Heart right ventricle (tissue), 16 donors: ENCODE measurements around the gene VPREB1. TPM values are rescaled to one million over a fixed set of nuclear protein-coding genes. Genes with fewer than 3 reads are reported as not detected.

Source experiments
- ATAC-seq, 8 donors: fragments of 200-7000 bp; cut with Tn5 transposase; one replicate each; pipeline ENCODE4 v1.9.1; 2020; ENCODE audit warnings: mild to moderate bottlenecking in 8 of 8, moderate library complexity in 8 of 8, moderate number of reproducible peaks in 1 of 8
- DNase-seq, 2 donors: peaks; one replicate each; pipeline ENCODE4 v3.0.0-alpha.2; 2020
- H3K27ac ChIP-seq, 10 donors: fragments of 200-600 bp; sonication (generic) in 2 of 10; one replicate each; pipeline versions ENCODE4 v1.5.0 to v1.8.0; 2020 to 2022; ENCODE audit warnings: mild to moderate bottlenecking in 3 of 10
- H3K27me3 ChIP-seq, 7 donors: fragments of 200-600 bp; one replicate each; pipeline ENCODE4 v1.8.0; 2021 to 2022; ENCODE audit warnings: mild to moderate bottlenecking in 2 of 7
- H3K36me3 ChIP-seq, 9 donors: fragments of 200-600 bp; sonication (generic) in 1 of 9; one replicate each; pipeline versions ENCODE4 v1.5.0 to v1.8.0; 2020 to 2022; ENCODE audit warnings: mild to moderate bottlenecking in 2 of 9
- H3K4me1 ChIP-seq, 9 donors: fragments of 200-600 bp; sonication (generic) in 1 of 9; one replicate each; pipeline versions ENCODE4 v1.5.0 to v1.8.0; 2020 to 2022; ENCODE audit warnings: mild to moderate bottlenecking in 4 of 9
- H3K4me3 ChIP-seq, 10 donors: fragments of 200-600 bp; sonication (generic) in 2 of 10; one replicate each; pipeline versions ENCODE4 v1.5.0 to v1.8.0; 2020 to 2022; ENCODE audit warnings: mild to moderate bottlenecking in 7 of 10, moderate library complexity in 2 of 10
- H3K9me3 ChIP-seq, 11 donors: fragments of 200-600 bp in 10 of 11; sonication (generic) in 2 of 11; one replicate each; pipeline versions ENCODE4 v1.5.0 to v1.8.0; 2013 to 2022; ENCODE audit warnings: mild to moderate bottlenecking in 2 of 11, control low read depth in 1 of 11, moderate library complexity in 1 of 11
- WGBS, 2 donors: extraction: QIAGEN DNeasy Blood & Tissue Kit; methylation state at CpG; one replicate each; pipeline ENCODE4 v1.1.7; 2013; ENCODE audit warnings: inconsistent platforms in 1 of 2; 5-methylcytosine and 5-hydroxymethylcytosine counted together
- intact Hi-C, 10 donors: fragments of 100-400 bp; cut with DNase I; formaldehyde crosslinking; loops; one replicate each; pipeline versions ENCODE4 v1.11.1 to v1.14.2; 2022
- polyA plus RNA-seq, 2 donors: library from polyadenylated mRNA; stranded (reverse); fragments of 200-250 nt; gene quantifications; one replicate each; pipeline ENCODE4 v1.2.3, GENCODE V29; 2013
- total RNA-seq, 10 donors: library from RNA; stranded (reverse); fragmentation: NEBNext Ultra II Directional in 3 of 10; extraction: Animal tissue kit (Norgen Biotek cat#: 25700) in 3 of 10; gene quantifications; one replicate each; pipeline versions ENCODE4 v1.2.1 to v1.2.4, GENCODE V29; 2021 to 2023
- TF ChIP-seq, protein P1 (sequence below), 9 donors: fragments of 200-600 bp; sonication (generic) in 2 of 9; IDR thresholded peaks; one replicate each; pipeline versions ENCODE4 v1.5.0 to v1.8.0; 2021 to 2022; ENCODE audit warnings: antibody characterized with exemption in 9 of 9, mild to moderate bottlenecking in 5 of 9, moderate library complexity in 1 of 9
- donor health status: Arrhythmogenic right ventricular cardiomyopathy.
- donor health status: ischemic (EF 13 %, LVEDD 7.1; RV severe dilation, severe dysfunction).
- donor health status: healthy with polysubstance abuse.
- donor health status: DM: no; HTN: yes; CAD: no.
- donor health status: DM: no; HTN: no; CAD: no.
- donor health status: ischemic (EF 25% LVEDD 6.9; RV normal size, moderate dysfunction).
- donor health status: ischemic (EF 25% LVEDD 5.7; RV mildly dilated, moderate dysfunction).
- donor health status: healthy.
- donor health status: DM: yes; HTN: yes; CAD: no.
- donor health status: Ischemic cardiomyopathy.
- donor health status: ischemic (EF 35%, LVEDD 5.7; RV mildly dilated, moderate dysfunction).
- donor health status: nonischemic (EF 11% LVEDD 7.7; RV severe dilation, severe dysfunction).
- donor health status: DM: yes; HTN: yes; CAD: no.
- donor health status: PGD.
- donor health status: ischemic (EF 29% LVEDD 5.4; RV normal size, mild dysfunction).
- donor health status: nonischemic (EF 23%, LVEDD 6.1; RV moderate dilation, normal function).

Gene VPREB1
- total and polyA plus RNA-seq, 12 donors = not detected

DNA sequence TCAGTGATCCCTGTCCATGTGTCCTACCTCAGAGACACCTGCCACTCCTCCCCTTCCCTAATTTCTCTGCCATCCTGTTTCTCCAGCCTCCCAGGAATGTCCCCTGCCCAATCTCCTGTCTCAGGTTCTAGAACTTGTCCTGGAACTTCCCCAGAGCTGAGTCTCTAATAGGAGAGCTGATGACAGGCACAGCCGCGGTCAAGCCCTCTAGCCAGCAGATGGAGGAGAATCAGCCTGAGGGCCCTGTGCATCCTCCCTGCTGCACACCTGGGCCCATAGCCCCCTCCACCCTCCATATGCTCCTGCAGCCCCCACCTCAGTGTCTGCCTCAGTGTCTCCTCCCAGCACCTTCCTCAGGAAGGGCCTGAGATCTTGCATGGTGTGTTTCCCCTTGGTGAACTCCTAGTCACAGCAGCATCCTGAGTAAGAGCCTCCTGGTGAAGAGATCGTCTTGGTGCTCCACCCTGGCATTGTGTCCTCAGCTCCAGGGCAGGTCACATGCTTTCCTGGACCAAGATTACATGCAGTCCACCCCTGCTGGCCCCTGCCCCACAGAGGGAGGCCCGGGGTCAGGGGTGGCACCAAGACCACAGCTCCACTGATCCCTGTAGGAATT is 43.9 kb upstream of the VPREB1 start:
- Histone ChIP-seq H3K4me3 (no peak overlapping the region), H3K27ac (no peak overlapping the region), H3K36me3 (no peaks in the 10 kb centered on the region), H3K4me1 (no peaks in the 10 kb centered on the region), H3K27me3 (peaks cover 0 to 89% (median 74%) of the 10 kb centered on the region in 7 donors), H3K9me3 (no peaks in the 10 kb centered on the region)
- TF ChIP-seq, protein P1, sequence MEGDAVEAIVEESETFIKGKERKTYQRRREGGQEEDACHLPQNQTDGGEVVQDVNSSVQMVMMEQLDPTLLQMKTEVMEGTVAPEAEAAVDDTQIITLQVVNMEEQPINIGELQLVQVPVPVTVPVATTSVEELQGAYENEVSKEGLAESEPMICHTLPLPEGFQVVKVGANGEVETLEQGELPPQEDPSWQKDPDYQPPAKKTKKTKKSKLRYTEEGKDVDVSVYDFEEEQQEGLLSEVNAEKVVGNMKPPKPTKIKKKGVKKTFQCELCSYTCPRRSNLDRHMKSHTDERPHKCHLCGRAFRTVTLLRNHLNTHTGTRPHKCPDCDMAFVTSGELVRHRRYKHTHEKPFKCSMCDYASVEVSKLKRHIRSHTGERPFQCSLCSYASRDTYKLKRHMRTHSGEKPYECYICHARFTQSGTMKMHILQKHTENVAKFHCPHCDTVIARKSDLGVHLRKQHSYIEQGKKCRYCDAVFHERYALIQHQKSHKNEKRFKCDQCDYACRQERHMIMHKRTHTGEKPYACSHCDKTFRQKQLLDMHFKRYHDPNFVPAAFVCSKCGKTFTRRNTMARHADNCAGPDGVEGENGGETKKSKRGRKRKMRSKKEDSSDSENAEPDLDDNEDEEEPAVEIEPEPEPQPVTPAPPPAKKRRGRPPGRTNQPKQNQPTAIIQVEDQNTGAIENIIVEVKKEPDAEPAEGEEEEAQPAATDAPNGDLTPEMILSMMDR (IDR thresholded peaks at IDR 0.05) = no peak
- no peak for ATAC-seq
- WGBS, 2 donors = 54 to 55% methylated on average over 4 of the region's 4 CpGs
- intact Hi-C loops = no loop called here
- DNase-seq = no peak

DNA sequence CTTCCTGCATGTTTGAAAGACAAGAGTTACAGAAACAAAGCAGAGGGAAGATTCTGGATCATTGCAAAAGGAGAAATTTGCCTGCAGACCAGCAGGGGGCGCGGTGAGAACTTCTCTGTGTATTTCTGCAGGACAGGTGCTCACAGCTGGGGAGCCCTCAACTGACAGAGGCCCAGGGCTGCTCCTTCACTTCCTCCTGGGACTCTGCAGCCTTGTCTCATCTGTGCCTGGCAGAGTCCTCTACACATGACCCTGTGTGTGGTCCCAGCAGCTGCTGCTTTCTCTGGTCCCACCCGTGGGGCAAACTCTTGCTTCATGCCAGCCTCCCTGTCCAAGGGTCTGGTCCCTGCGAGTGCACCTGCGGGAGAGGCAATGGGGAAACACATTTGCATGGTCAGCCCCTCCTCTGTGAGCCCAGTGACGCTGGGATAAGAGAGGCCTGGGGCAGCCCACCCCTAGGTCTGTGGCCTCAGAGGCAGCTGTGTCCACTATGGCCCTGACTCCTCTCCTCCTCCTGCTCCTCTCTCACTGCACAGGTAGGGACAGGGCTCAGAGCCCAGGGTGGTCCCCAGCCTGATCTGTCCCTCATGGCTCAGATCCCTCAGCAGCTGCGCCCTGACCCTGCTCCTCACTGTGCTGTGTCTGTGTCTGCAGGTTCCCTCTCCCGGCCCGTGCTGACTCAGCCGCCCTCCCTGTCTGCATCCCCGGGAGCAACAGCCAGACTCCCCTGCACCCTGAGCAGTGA is 43.2 kb upstream of the VPREB1 start:
- Histone ChIP-seq H3K27ac (no peak overlapping the region), H3K36me3 (no peaks in the 10 kb centered on the region), H3K9me3 (no peaks in the 10 kb centered on the region), H3K4me1 (no peaks in the 10 kb centered on the region), H3K4me3 (no peak overlapping the region), H3K27me3 (peaks cover 0 to 87% (median 70%) of the 10 kb centered on the region in 7 donors)
- peak in 1 of 2 donors; percentile 50 for DNase-seq
- TF ChIP-seq, protein P1 (IDR thresholded peaks at IDR 0.05) = peak in 4 of 9 donors; percentile 53 to 65 (median 56)
- peak in 3 of 8 donors; percentile 61 to 70 (median 64) for ATAC-seq
- intact Hi-C loops = no loop called here
- WGBS, 2 donors = 48 to 52% methylated on average over 11 of the region's 11 CpGs

GRCh38 chr22:22201930-22202343 is 42.6 kb upstream of the VPREB1 start:
- Histone ChIP-seq H3K36me3 (no peaks in the 10 kb centered on the region), H3K27ac (no peak overlapping the region), H3K27me3 (peaks cover 0 to 89% (median 70%) of the 10 kb centered on the region in 7 donors), H3K4me3 (no peak overlapping the region), H3K9me3 (no peaks in the 10 kb centered on the region), H3K4me1 (no peaks in the 10 kb centered on the region)
- WGBS, 2 donors = 58 to 65% methylated on average over 6 of the region's 6 CpGs
- ATAC-seq (no peak), DNase-seq (no peak)
- intact Hi-C loops = no loop called here
- TF ChIP-seq, protein P1 (IDR thresholded peaks at IDR 0.05) = no peak

DNA sequence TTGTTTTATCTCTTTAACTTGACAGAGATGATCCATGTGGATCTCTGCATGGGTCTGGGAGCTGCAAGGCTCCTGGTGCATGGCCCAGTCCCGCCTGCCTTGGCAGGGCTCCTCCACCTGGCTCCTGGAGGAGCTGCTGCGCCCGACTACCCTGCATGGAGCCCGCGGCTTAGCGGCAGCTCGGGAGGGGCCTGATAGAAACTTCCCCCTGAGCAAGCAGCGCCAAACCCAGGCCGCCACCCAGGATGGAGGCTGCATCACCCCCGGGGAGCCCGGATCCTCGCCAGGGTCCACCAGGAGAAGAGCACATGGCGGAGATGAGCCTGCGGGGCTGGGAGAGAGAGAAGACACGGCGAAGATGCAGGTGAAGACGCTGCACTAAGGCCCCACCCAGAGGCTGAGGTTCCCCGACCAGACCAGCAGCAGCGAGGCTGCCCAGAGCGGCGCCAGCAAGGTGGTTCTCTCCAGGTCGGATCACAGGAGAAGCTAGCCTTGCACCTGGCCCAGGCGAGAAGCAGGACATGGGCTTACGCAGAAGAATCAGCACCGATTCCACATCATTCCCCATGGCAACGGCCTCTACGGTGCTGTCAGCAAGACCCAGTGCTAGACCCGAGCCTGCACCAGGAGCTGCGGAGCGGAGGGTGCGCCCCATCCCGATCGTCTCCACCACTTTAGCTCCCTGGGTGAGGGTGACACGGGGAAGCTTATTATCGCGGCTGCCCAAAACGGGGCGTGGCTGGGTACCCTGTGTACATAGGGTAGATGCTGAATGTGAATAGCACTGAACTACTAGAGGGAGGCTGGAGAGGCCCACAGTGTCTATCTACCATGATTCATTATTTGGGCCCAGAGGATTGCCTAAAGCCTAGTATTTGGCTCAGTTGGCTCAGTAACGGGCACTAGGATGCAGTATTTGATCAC is 41.3 kb upstream of the VPREB1 start:
- no peak for DNase-seq
- WGBS, 2 donors = 58 to 60% methylated on average over 39 of the region's 39 CpGs
- Histone ChIP-seq H3K4me1 (no peaks in the 10 kb centered on the region), H3K36me3 (no peaks in the 10 kb centered on the region), H3K9me3 (no peaks in the 10 kb centered on the region), H3K27me3 (peaks cover 0 to 93% (median 72%) of the 10 kb centered on the region in 7 donors), H3K4me3 (no peak overlapping the region), H3K27ac (no peak overlapping the region)
- intact Hi-C loops = no loop called here
- TF ChIP-seq, protein P1 (IDR thresholded peaks at IDR 0.05) = no peak
- no peak for ATAC-seq
